GM12878 (cell line): ENCODE data around the gene PPP1R18. TPM values are rescaled to one million over a fixed set of nuclear protein-coding genes. Genes with fewer than 3 reads are reported as not detected.
A peak's percentile ranks its signal among the peaks of the same experiment; 100 is the strongest.

Experiments used
- ASH2L ChIP-seq: fragments of 300-600, 200-600 bp; sonication (generic); IDR thresholded peaks from 2 replicates; pipeline ENCODE4 v1.6.1; 2017; ENCODE audit warnings: low read depth, mild to moderate bottlenecking, borderline replicate concordance
- BACH1 ChIP-seq: fragments of 450-650 bp; IDR thresholded peaks from 2 replicates; pipeline ENCODE4 v1.6.1; 2017; ENCODE audit warnings: mild to moderate bottlenecking, borderline replicate concordance
- BHLHE40 ChIP-seq, 2 experiments: fragments of 450-650 bp in 1 of 2; IDR thresholded peaks; 2 replicates each; pipeline ENCODE4 v1.6.1; 2011 to 2017; ENCODE audit warnings: low read depth in 2 of 2, borderline replicate concordance in 1 of 2, improper control_type of control experiment in 1 of 2, low read length in 1 of 2, mild to moderate bottlenecking in 1 of 2
- CEBPZ ChIP-seq: fragments of 150-350 bp; IDR thresholded peaks from 2 replicates; pipeline ENCODE4 v1.6.1; 2016; ENCODE audit warnings: low read depth, low read length
- CHD1 ChIP-seq: IDR thresholded peaks from 2 replicates; pipeline ENCODE4 v1.6.1; 2012; ENCODE audit warnings: low read depth, low read length, improper control_type of control experiment
- DPF2 ChIP-seq: fragments of 450-650 bp; IDR thresholded peaks from 2 replicates; pipeline ENCODE4 v1.6.1; 2017; ENCODE audit warnings: mild to moderate bottlenecking
- EED ChIP-seq: sonication (generic); IDR thresholded peaks from 2 replicates; pipeline ENCODE4 v1.6.1; 2016; ENCODE audit warnings: antibody characterized with exemption, low read depth
- HDGF ChIP-seq: fragments of 450-650 bp; IDR thresholded peaks from 2 replicates; pipeline ENCODE4 v1.6.1; 2016; ENCODE audit warnings: antibody characterized with exemption
- IKZF2 ChIP-seq, 2 experiments: fragments of 450-650 bp; IDR thresholded peaks; 2 replicates each; pipeline ENCODE4 v1.6.1; 2017; ENCODE audit warnings: mild to moderate bottlenecking in 2 of 2, moderate library complexity in 2 of 2
- JUND ChIP-seq: IDR thresholded peaks from 2 replicates; pipeline ENCODE4 v1.6.1; 2012; ENCODE audit warnings: low read depth, mild to moderate bottlenecking, low read length, improper control_type of control experiment, moderate library complexity
- KAT2A ChIP-seq: conservative IDR thresholded peaks from 2 replicates; pipeline ENCODE4 v1.6.1; 2011; ENCODE audit warnings: low read depth, low read length; ENCODE audit not compliant: control insufficient read depth
- NR2F1 ChIP-seq: fragments of 450-650 bp; conservative IDR thresholded peaks from 2 replicates; pipeline ENCODE4 v1.6.1; 2017; ENCODE audit warnings: mild to moderate bottlenecking
- SP1 ChIP-seq: IDR thresholded peaks from one replicate; pipeline ENCODE4 v1.6.1; 2011; ENCODE audit warnings: low read depth, low read length
- SPI1 ChIP-seq: IDR thresholded peaks from 2 replicates; pipeline ENCODE4 v1.6.1; 2011; ENCODE audit warnings: low read depth, mild to moderate bottlenecking, low read length, moderate library complexity, borderline replicate concordance; ENCODE audit not compliant: insufficient read depth
- SRF ChIP-seq, 2 experiments: IDR thresholded peaks; 2 replicates each; pipeline ENCODE4 v1.6.1; 2011; ENCODE audit warnings: low read depth in 2 of 2, low read length in 2 of 2, mild to moderate bottlenecking in 1 of 2, moderate library complexity in 1 of 2
- SUPT20H ChIP-seq: IDR thresholded peaks from 2 replicates; pipeline ENCODE4 v1.6.1; 2011; ENCODE audit warnings: low read depth, mild to moderate bottlenecking, low read length, moderate library complexity, borderline replicate concordance; ENCODE audit not compliant: control insufficient read depth
- YBX1 ChIP-seq: fragments of 450-650 bp; IDR thresholded peaks from 2 replicates; pipeline ENCODE4 v1.6.1; 2016; ENCODE audit warnings: antibody characterized with exemption
- polyA plus RNA-seq, 11 experiments: library from polyadenylated mRNA; depleted of rRNA in 4 of 11; unstranded in 6 of 11; stranded (reverse) in 5 of 11; fragments of >200 nt; fragmentation: Nextera tagmentation in 4 of 11; fragmentation: Illumina TruSeq in 1 of 11; extraction: Ambion mirVana in 4 of 11; extraction: Trizol in 1 of 11; gene quantifications; 1 replicate in 1 of 11; 2 replicates in 10 of 11; pipeline versions ENCODE4 v1.2.1 to v1.2.3, GENCODE V29; 2011 to 2016; ENCODE audit warnings: inconsistent platforms in 2 of 11, missing spikeins in 2 of 11, low read depth in 1 of 11
- total RNA-seq, 4 experiments: library from RNA; depleted of rRNA in 3 of 4; stranded (reverse); fragments of >200 nt in 3 of 4; fragmentation: Illumina TruSeq in 1 of 4; extraction: Trizol in 1 of 4; gene quantifications; 2 replicates each; pipeline versions ENCODE4 v1.2.1 to v1.2.3, GENCODE V29; 2013 to 2021
- TF ChIP-seq, protein P1 (sequence below): IDR thresholded peaks from 2 replicates; pipeline ENCODE4 v1.6.1; 2012; ENCODE audit warnings: mild to moderate bottlenecking, low read depth, low read length
- TF ChIP-seq, protein P2 (sequence below): fragments of 450-650 bp; IDR thresholded peaks from 2 replicates; pipeline ENCODE4 v1.6.1; 2018; ENCODE audit warnings: mild to moderate bottlenecking, low read depth, moderate library complexity; ENCODE audit not compliant: partially characterized antibody

The PPP1R18 gene
- total and polyA plus RNA-seq, 10 of the 15 experiments (the other 5 are each of a cell fraction or from before 2014, with no cell fraction given) = 21.0 to 119 (median 52.6) TPM

DNA sequence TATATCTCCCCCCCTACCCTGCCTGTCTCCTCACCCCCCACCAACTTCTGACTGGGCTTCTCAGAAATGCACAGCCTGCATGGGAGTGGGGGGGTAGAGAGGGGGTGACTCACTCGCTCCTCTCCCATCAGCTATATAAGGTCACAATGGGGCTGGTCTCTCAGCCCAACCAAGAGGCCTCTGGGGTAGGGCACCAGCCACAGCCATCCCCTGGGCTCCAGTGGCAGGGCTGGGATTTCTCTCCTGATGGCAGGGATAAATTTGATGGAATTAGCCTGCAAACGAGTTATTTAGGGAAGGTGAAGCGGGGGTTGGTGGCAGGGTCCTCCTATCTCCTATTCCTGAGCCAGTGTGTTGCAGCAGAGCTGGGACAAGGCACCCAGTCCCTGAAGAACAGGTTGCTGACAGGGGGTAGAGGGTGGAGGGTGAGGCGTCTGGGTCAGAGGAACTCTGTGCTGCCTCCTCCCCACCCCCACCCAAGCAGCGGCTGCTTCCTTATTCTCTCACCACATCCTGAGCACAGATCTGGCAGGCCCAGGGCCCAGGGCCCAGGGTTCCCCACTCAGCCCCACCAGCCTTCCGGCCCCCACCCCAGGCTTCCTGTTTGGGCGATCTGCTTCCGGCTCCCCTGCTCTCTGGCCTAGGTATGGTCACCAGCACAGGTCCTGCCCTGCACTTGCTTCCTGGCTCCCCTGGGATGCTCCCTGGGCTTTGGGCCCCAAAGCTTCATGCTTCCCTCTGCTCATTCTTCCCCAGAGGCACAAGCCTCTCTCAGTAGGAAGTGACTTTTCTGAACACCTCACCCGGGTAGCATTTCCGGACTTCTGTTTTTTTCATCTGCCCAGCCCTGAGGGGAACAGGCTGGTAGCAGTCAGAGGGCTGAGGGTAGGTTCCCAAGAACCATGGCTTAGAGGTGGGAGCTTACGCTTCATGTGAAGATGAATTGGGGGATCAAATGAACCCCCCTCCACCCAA is 4.0 kb downstream of the PPP1R18 start (continued):
- TF ChIP-seq KAT2A (no peak), SP1 (peak; percentile 57), EED (peak; percentile 67), IKZF2 (IDR thresholded peaks at IDR 0.05) (peak; percentile 65 to 74), CHD1 (0 out of 2 replicates have a peak, but pooled peaks have one; percentile 36), DPF2 (peak; percentile 62), HDGF (0 out of 2 replicates have a peak, but pooled peaks have one; percentile 75), CEBPZ (no peak), SRF (IDR thresholded peaks at IDR 0.05; ENCODE audit: low read depth in 2 of 2, low read length in 2 of 2) (peak; percentile 67 to 74), NR2F1 (peak; percentile 58), BACH1 (0 out of 2 replicates have a peak, but pooled peaks have one; percentile 49), JUND (no peak), ASH2L (no peak), YBX1 (no peak), SPI1 (peak; percentile 60; the same call in 1 of the 2 replicates), SUPT20H (no peak), BHLHE40 (IDR thresholded peaks at IDR 0.05; ENCODE audit: borderline replicate concordance in 1 of 2, low read depth in 2 of 2, low read length in 1 of 2) (peak in 1 of 2 experiments; percentile 50; a peak in 1 of 4 replicates)
- TF ChIP-seq, protein P1, sequence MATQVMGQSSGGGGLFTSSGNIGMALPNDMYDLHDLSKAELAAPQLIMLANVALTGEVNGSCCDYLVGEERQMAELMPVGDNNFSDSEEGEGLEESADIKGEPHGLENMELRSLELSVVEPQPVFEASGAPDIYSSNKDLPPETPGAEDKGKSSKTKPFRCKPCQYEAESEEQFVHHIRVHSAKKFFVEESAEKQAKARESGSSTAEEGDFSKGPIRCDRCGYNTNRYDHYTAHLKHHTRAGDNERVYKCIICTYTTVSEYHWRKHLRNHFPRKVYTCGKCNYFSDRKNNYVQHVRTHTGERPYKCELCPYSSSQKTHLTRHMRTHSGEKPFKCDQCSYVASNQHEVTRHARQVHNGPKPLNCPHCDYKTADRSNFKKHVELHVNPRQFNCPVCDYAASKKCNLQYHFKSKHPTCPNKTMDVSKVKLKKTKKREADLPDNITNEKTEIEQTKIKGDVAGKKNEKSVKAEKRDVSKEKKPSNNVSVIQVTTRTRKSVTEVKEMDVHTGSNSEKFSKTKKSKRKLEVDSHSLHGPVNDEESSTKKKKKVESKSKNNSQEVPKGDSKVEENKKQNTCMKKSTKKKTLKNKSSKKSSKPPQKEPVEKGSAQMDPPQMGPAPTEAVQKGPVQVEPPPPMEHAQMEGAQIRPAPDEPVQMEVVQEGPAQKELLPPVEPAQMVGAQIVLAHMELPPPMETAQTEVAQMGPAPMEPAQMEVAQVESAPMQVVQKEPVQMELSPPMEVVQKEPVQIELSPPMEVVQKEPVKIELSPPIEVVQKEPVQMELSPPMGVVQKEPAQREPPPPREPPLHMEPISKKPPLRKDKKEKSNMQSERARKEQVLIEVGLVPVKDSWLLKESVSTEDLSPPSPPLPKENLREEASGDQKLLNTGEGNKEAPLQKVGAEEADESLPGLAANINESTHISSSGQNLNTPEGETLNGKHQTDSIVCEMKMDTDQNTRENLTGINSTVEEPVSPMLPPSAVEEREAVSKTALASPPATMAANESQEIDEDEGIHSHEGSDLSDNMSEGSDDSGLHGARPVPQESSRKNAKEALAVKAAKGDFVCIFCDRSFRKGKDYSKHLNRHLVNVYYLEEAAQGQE = 0 out of 2 replicates have a peak, but pooled peaks have one; percentile 22
- TF ChIP-seq, protein P2, sequence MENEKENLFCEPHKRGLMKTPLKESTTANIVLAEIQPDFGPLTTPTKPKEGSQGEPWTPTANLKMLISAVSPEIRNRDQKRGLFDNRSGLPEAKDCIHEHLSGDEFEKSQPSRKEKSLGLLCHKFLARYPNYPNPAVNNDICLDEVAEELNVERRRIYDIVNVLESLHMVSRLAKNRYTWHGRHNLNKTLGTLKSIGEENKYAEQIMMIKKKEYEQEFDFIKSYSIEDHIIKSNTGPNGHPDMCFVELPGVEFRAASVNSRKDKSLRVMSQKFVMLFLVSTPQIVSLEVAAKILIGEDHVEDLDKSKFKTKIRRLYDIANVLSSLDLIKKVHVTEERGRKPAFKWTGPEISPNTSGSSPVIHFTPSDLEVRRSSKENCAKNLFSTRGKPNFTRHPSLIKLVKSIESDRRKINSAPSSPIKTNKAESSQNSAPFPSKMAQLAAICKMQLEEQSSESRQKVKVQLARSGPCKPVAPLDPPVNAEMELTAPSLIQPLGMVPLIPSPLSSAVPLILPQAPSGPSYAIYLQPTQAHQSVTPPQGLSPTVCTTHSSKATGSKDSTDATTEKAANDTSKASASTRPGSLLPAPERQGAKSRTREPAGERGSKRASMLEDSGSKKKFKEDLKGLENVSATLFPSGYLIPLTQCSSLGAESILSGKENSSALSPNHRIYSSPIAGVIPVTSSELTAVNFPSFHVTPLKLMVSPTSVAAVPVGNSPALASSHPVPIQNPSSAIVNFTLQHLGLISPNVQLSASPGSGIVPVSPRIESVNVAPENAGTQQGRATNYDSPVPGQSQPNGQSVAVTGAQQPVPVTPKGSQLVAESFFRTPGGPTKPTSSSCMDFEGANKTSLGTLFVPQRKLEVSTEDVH = peak; percentile 84
